Neutrophil (primary cell): ENCODE results near the gene XRCC4.

Experiments
- H3K27ac ChIP-seq: fragments of 200-600 bp; sonication (generic); 2 replicates; pipeline ENCODE4 v1.5.1; 2016; ENCODE audit warnings: mild to moderate bottlenecking, moderate library complexity
- H3K27me3 ChIP-seq: fragments of 200-600 bp; sonication (generic); 2 replicates; pipeline ENCODE4 v1.6.0; 2016; ENCODE audit warnings: mild to moderate bottlenecking
- H3K36me3 ChIP-seq: fragments of 200-600 bp; sonication (generic); 2 replicates; pipeline ENCODE4 v1.5.1; 2017
- H3K4me1 ChIP-seq, 2 experiments: fragments of 200-600 bp in 1 of 2; sonication (generic) in 1 of 2; 1 replicate in 1 of 2; 2 replicates in 1 of 2; pipeline versions ENCODE4 v1.5.1 to v1.6.1; 2013 to 2016; ENCODE audit warnings: low read depth in 1 of 2, low read length in 1 of 2, mild to moderate bottlenecking in 1 of 2, moderate library complexity in 1 of 2; ENCODE audit not compliant: control insufficient read depth in 1 of 2, insufficient read depth in 1 of 2
- H3K4me3 ChIP-seq, 2 experiments: fragments of 200-600 bp in 1 of 2; sonication (generic) in 1 of 2; 1 replicate in 1 of 2; 2 replicates in 1 of 2; pipeline ENCODE4 v1.5.1; 2013 to 2016; ENCODE audit warnings: low read depth in 1 of 2, low read length in 1 of 2, mild to moderate bottlenecking in 1 of 2, moderate library complexity in 1 of 2
- H3K9me3 ChIP-seq: fragments of 200-600 bp; sonication (generic); 2 replicates; pipeline ENCODE4 v1.5.1; 2016
- CTCF ChIP-seq: fragments of 200-600 bp; sonication (generic); IDR thresholded peaks from 2 replicates; pipeline ENCODE4 v1.5.1; 2016; ENCODE audit warnings: antibody characterized with exemption

XRCC4 gene

GRCh38 chr5:83401122-83401731 lies 323.9 kb downstream of the XRCC4 start:
- no peak for TF ChIP-seq CTCF
- Histone ChIP-seq H3K4me1 (peaks cover 0 to 7% of the 10 kb centered on the region in 2 experiments), H3K36me3 (no peaks in the 10 kb centered on the region), H3K27ac (no peak overlapping the region), H3K4me3 (no peak overlapping the region), H3K27me3 (peaks cover 56% of the 10 kb centered on the region), H3K9me3 (no peaks in the 10 kb centered on the region)

- H3K9me3 ChIP-seq, result no peaks in the 10 kb centered on the region
- peaks cover 62% of the 10 kb centered on the region for H3K27me3 ChIP-seq
- TF ChIP-seq CTCF, result no peak
- H3K4me1 ChIP-seq, result peaks cover 0 to 7% of the 10 kb centered on the region in 2 experiments
- no peak overlapping the region for H3K4me3 ChIP-seq
- no peaks in the 10 kb centered on the region for H3K36me3 ChIP-seq
- no peak overlapping the region for H3K27ac ChIP-seq
Measured at GRCh38 chr5:83401775-83402174, 324.4 kb downstream of the XRCC4 start.
